Stimulated activated CD8-positive, alpha-beta memory T cell treated with anti-CD3 and anti-CD28 coated beads, Interleukin-15, amount 100 ng/mL, for 24 hours (primary cell): ENCODE results near the gene CDKN2AIPNL.
A peak's percentile ranks its signal among the peaks of the same experiment; 100 is the strongest.
"Not testable (repeated sequence)": the region's sequence is repeated elsewhere in the genome, so short reads cannot be mapped to it uniquely, and the experiment has no call there.

Experiments
- DNase-seq: peaks from one replicate; pipeline ENCODE4 v3.0.0-alpha.2; 2020; ENCODE audit warnings: low read depth

Gene CDKN2AIPNL

DNA sequence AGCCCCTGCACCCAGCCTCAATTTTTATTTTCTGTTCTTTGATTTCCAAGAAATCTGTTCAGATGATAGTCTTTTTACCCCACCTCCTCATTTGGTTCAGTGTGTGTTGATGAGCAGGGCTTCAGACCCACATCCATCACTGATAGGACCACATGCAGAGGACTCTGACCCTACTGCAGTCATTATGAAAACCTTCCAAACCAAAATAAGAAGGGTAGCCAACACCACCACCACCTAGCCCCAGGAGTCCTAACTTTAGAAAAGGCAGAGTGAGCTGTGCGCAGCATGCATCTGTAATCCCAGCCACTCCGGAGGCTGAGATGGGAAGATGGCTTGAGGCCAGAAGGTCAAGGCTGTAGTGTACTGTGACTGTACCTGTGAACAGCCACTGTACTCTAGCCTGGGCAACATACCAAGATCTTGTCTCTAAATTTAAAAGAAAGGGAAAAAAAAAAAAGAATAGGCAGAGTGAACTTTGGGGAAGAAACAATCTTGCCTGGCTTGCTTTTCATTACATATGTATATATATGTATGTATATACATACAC lies 13.0 kb downstream of the CDKN2AIPNL start:
- no peak for DNase-seq

DNA sequence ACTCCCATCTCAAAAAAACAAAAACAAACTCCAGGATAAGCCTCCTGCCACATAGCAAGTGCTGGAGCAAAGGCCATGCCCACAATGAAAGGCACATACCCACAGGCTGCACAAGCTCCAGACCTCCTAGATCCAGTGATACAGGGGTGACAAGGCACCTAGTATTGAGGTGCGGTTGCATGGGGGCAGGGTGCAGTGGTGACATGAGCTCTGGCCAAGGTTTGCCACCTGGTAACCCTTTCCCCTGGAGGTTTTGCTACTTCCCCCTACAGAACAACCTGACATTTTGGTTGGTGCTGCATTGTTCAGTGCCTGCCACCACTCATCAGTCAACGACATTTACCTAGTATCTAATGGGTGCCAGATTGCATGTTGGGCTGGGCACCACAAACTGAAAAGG lies 14.5 kb downstream of the CDKN2AIPNL start:
- DNase-seq: no peak

DNA sequence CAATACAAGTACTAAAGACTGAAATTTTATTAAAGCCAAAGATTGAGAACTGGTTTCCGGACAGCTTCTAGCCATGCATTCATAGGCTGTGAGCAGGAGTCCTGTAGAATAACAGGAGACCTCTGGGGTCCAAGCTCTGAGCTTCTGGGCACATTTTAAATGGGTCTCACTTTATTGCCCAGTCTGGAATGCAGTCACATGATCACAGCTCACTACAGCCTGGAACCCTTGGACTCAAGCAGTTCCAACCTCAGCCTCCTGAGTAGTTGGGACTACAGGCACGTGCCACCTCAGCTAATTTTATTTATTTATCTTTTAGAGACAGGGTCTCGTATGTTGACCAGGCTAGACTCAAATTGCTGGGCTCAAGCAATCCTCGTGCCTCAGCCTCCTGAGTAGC lies 15.4 kb downstream of the CDKN2AIPNL start:
- no peak for DNase-seq

DNA sequence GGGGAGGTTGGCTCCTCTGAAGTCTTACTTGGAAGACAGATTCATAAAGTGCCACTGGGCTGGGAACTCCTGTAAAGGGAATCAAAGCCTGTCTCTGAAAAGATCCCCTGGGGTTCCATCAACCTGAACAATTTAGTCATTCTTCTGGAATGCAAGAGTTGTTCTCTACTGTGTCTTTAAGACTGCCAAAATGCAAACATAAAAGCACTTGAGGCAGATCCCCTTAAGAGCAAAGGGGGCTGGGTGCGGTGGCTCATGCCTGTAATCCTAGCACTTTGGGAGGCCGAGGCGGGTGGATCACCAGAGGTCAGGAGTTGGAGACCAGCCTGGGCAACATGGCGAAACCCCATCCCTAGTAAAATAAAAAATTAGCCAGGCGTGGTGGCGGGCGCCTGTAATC lies 16.7 kb downstream of the CDKN2AIPNL start:
- no peak for DNase-seq

DNA sequence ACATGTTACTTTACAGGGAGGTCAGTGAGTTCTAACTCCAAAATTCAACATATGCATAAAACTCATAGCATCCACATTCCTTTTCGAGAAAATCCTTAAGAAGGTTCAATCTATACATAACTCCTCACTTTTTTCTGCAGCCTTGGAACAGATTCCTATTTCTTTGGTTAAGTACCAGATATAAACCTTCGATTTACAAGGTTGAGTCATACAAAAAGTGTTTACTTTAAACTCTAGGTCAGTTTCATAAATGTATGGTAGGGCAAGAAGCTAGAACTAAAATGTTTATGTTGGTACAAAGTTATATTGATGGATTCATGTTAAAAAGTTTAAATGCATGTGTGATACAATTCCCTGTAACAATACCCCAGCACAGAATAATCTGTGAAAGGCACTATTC lies 19.4 kb downstream of the CDKN2AIPNL start:
- no peak for DNase-seq

DNA sequence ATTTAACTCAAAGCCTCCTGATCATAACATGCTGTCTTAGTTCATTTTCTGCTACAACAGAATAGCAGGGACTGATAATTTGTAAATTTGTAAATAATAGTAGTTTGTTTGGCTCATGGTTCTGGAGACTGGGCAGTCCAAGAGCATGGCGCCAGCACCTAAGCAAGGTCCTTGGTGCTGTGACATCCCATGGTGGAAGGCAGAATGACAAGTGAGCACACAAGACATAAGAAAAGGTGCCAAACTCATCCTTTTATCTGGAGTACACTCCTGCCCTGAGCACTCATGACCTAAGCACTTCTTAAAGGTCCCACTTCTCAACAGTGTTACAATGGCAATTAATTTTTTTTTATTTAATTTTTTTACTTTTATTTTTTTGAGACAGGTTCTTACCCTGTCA lies 24.2 kb downstream of the CDKN2AIPNL start:
- DNase-seq: no peak

DNA sequence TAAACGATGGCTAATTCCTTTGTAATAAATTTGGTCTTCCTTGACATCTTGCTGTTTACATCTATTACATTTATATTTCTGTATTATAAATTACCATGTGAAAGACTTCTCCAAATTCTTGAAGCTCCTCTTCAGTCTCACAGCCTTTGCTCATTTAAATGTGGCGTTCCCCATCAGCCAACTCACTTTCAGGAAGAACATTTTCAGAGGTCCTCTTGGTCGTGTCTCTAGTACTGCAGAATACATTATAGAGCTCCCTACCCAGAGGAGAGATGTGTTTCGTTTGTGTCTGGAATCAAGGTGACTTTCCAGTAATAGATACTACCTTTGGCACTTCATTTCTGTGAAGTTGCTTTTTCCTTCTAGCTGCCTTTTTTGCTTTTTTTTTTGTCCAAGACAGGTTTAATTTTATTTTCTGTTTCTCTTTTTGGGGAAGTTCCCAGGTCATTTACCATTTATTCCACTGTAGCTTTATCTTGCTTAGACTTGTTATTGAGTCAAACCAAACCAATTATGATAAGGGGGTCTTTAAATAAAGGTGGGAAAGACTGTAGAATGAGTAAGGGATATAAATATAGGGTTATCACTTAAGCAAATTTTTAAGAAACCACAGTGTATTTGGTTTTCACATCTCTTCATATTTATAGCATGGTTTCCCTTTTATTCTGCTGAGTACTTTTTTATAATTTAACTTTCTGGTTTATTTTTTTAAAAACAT lies 27.5 kb downstream of the CDKN2AIPNL start:
- DNase-seq: no peak

DNA sequence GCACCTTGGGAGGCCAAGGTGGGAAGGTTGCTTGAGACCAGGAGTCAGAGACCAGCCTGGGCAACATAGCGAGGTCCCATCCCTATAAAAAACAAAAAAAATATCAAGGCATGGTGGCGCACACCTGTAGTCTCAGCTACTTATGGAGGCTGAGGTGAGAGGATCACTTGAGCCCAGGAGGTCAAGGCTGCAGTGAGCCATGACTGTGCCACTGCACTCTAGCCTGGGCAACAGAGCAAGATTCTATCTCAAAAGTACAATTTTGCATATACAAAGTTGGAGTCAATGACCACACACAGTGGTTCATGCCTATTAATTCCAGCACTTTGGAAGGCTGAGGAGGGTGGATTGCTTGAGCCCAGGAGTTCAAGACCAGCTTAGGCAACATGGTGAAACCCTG lies 29.5 kb downstream of the CDKN2AIPNL start:
- DNase-seq: not testable (repeated sequence)

DNA sequence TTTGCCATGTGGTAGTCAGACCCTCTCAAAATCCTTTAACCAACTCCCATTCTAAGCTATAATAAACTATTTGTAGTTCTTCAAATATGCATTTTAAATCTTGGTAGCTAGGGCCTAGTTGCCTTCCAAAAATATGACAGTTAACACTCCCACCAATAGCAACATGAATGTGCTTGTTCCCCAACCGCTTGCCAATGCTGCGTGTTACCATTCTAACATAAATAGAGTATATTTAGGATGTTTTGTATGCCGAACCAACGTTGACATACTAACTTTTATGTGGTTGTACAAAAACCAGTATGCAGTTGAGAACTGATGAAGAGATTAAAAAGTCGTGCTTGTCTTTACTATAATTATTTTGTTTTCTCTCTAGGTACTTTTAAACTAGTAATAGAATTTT lies 31.3 kb downstream of the CDKN2AIPNL start:
- no peak for DNase-seq

DNA sequence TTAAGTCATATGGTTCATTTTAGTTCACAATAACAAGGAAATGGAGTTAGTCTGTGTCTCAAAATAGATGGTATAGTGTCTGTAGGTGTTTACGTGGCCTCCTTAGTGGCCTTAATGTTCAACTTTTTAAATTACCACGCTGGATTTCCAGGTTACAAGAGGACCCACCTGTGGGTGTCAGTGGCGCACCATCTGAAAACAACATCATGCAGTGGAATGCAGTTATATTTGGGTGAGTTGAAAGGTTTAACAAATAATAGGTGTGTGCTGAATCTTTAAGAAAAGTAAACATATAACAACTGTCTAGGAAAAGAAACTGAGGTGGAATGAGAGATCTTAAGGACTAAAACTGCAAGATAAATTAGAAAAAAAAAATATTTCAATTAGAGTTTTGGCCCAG lies 37.4 kb downstream of the CDKN2AIPNL start:
- DNase-seq: no peak

DNA sequence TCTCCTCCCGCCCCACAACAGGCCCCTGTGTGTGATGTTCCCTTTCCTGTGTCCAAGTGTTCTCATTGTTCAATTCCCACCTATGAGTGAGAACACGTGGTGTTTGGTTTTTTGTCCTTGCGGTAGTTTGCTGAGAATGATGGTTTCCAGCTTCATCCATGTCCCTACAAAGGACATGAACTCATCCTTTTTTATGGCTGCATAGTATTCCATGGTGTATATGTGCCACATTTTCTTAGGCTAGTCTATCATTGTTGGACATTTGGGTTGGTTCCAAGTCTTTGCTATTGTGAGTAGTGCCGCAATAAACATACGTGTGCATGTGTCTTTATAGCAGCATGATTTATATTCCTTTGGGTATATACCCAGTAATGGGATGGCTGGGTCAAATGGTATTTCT lies 38.0 kb downstream of the CDKN2AIPNL start:
- DNase-seq: not testable (repeated sequence)

DNA sequence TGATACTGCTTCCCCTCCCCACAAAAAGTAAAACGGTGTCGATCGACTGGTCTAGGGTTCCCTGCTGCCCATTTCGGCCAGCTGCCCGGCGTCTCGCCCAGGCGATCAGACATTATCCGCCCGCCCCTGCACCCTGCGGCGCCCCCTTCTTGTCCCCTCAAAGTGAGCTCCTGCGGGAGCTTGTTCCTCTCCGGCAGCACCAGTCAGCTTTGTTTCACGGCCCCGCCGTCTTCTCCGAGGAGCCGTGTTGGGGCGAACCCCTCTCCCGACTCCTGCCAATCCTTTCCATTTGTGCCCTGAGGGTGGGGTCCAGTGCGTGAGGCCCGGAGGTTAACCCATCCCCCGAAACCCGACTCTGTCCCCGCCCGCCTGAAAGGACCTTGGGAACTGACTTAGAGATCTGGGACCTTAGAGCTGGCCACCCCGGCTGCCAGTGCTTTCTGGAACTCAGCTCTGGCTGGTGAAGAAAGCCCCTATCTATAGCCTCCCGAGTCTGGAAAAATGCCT lies 39.8 kb downstream of the CDKN2AIPNL start:
- no peak for DNase-seq

DNA sequence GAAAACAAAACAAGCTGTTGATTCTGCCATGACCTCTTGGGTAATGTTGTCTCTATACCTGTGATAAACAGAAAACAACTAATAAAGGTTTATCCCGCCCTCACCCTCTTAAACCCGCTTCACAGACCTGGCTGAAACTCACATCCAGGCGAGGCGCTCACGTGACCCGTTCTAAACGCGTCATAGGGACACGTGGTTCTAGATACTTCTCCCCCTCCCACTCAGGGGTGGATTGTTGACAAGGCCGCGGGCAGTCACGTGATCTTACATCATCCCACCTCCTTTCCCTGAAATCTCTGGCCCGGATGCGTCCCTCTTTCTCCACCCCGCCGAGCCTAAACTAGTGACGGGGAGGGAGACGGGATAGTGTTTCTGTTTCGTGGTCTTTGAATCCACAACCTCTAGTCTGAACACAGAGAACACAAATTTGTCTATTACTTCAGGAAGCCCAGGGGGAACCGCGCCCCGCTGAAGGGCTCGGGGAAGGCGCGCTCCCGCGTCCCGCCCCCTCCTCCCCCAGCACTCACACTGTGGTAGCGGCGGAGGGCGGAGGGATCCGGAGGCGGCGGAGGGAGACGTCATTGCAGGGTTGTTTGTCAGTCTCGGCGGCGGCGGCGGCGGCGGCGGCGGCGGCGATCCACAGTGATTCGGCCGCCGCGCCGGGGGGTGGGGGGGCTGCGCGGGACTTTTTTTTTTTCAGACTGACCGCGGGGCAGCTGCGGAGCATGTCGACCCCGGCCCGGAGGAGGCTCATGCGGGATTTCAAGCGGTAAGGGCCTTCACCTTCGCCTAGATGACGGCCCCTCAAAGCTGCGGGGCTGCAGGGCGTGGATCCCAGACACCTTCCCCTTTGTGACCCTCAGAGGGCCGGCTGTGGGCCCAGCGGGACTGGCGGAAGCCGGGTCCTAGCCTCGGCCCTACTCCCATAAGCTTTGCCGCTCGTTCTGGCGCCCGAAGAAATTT lies 40.5 kb downstream of the CDKN2AIPNL start, which contains the start of gene UBE2B:
TSS of gene UBE2B (plus strand) at position 699 of the 963 bp plus-strand sequence. CDS start at position 726, 27 bp downstream.
- DNase-seq: peak; percentile 92

DNA sequence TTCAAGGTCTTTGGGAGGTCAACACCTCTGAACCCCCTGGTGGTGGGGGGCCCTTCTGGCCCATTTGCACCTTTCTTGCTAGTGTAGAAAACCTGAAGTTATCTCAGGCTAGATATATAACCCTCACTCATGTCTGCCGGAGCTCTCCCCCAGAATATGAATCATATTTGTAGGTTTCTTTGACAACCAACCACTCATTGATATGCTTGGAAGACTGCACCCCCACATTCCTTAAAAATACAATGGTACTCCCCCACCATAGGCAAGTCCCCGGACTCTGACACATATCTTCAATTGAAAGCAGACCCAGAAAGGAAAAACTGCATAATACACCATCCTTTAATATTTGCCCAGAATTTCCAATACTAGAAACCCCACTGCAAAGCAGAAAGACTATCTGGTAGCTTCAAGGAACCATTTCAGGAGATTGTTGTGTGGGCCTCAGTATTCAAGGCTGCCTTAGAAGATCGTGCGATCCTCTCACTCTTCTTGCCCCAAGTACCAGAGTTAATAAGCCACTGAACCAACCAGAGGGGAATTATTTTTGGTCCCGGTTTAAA lies 41.3 kb downstream of the CDKN2AIPNL start:
- no peak for DNase-seq

DNA sequence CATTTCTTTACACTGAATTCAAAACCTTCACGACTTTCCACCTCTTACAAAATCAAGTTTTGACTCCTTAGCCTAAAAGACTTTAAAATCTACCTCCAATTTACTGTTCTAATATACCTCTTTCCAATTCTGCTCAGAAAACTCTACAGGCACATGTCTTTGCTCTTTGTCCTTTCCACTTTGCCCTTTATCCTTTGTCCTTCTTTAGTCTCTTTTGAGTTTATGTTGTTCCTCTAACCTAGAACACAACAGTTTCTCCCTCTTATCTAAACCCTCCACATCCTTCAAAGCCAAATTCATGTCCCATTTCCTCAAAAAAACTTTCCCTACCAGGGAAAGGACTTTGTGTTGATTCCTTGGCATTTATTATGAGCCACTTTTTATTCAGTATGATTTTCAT lies 46.1 kb downstream of the CDKN2AIPNL start:
- DNase-seq: no peak

DNA sequence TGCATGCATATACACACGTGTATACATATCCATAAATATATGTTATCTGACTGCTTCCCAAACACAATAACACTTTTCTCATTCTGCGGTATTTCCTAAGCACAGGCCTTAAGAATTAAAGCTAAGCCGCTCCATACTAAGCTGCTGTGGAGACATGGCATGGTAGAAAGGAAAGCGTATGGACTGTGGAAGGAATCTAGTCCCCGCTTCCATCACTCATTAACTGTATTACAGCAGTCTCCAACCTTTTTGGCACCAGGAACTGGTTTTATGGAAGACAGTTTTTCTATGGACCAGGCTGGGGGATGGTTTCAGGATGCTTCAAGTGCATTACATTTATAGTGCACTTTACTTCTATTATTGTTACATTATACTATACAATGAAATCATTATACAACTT lies 56.0 kb downstream of the CDKN2AIPNL start:
- DNase-seq: no peak
